GM18861 (cell line): Measurements from ENCODE around the gene PIGB.
"Not testable (repeated sequence)": the region's sequence is repeated elsewhere in the genome, so short reads cannot be mapped to it uniquely, and the experiment has no call there.

Source experiments
- ATAC-seq: cut with Tn5 transposase; IDR thresholded peaks from one replicate; pipeline ENCODE4 v1.9.1; 2021; ENCODE audit not compliant: unreplicated experiment

PIGB gene

GRCh38 chr15:55318588-55319494, at the start of gene PIGB, which contains the start of gene PIGBOS1:
PIGB (plus strand) TSS chr15:55319222; CDS start chr15:55319251, 29 bp downstream.
PIGBOS1 (minus strand) TSS chr15:55319123; CDS start chr15:55317792, 1,331 bp downstream.
- peak; percentile 74 for ATAC-seq

GRCh38 chr15:55270291-55270690, 48.7 kb upstream of the PIGB start:
- no peak for ATAC-seq

GRCh38 chr15:55276324-55276723, 42.7 kb upstream of the PIGB start:
- ATAC-seq, result no peak

- ATAC-seq, result peak; percentile 62
These were observed 41.9 kb upstream of the PIGB start for GRCh38 chr15:55277116-55277564.

- ATAC-seq, result no peak
These were observed 41.3 kb upstream of the PIGB start for GRCh38 chr15:55277715-55278114.

- no peak for ATAC-seq
These were observed 39.8 kb upstream of the PIGB start for GRCh38 chr15:55279100-55279745.

- ATAC-seq, result peak; percentile 74
These were observed 39.2 kb upstream of the PIGB start for GRCh38 chr15:55279746-55280351.

- ATAC-seq, result not testable (repeated sequence)
These were observed 38.4 kb upstream of the PIGB start for GRCh38 chr15:55280589-55280988.

GRCh38 chr15:55281517-55282228, 37.3 kb upstream of the PIGB start:
- no peak for ATAC-seq

- no peak for ATAC-seq
These were observed 36.7 kb upstream of the PIGB start for GRCh38 chr15:55282284-55282833.

- ATAC-seq, result no peak
These were observed 35.5 kb upstream of the PIGB start for GRCh38 chr15:55283379-55284147.

GRCh38 chr15:55284426-55284825, 34.6 kb upstream of the PIGB start:
- no peak for ATAC-seq

- not testable (repeated sequence) for ATAC-seq
These were observed 32.4 kb upstream of the PIGB start for GRCh38 chr15:55286442-55287189.

GRCh38 chr15:55288006-55288717, 30.9 kb upstream of the PIGB start:
- ATAC-seq, result no peak

- peak; percentile 27 for ATAC-seq
These were observed 29.8 kb upstream of the PIGB start for GRCh38 chr15:55289011-55289745.

- ATAC-seq, result peak; percentile 42
These were observed 29.1 kb upstream of the PIGB start, which contains the start of gene RAB27A for GRCh38 chr15:55289746-55290527. RAB27A (minus strand) TSS chr15:55289813; CDS start chr15:55234934, 54,879 bp downstream.

GRCh38 chr15:55290528-55291057, 28.4 kb upstream of the PIGB start:
- ATAC-seq, result peak; percentile 62
